HPDE6-E6E7 (cell line): ENCODE data around the gene ERG.
A peak's percentile ranks its signal among the peaks of the same experiment; 100 is the strongest.

ENCODE experiments used
- DNase-seq: peaks from one replicate; pipeline ENCODE4 v3.0.0; 2011; ENCODE audit warnings: missing footprints; ENCODE audit errors: extremely low spot score

Gene ERG

GRCh38 chr21:38389896-38390295 lies 108.4 kb downstream of the ERG start:
- DNase-seq: no peak

- DNase-seq: no peak
Observed at GRCh38 chr21:38389354-38389676, 109.0 kb downstream of the ERG start.

GRCh38 chr21:38388647-38389353 lies 109.5 kb downstream of the ERG start:
- no peak for DNase-seq

- DNase-seq: no peak
Observed at GRCh38 chr21:38388203-38388602, 110.1 kb downstream of the ERG start.

- no peak for DNase-seq
Observed at GRCh38 chr21:38386967-38387366, 111.3 kb downstream of the ERG start.

GRCh38 chr21:38385427-38386175 lies 112.7 kb downstream of the ERG start:
- DNase-seq: no peak

GRCh38 chr21:38384675-38385426 lies 113.4 kb downstream of the ERG start:
- no peak for DNase-seq

GRCh38 chr21:38384238-38384560 lies 114.1 kb downstream of the ERG start:
- no peak for DNase-seq

GRCh38 chr21:38383411-38384237 lies 114.7 kb downstream of the ERG start:
- no peak for DNase-seq

GRCh38 chr21:38380481-38381137 lies 117.7 kb downstream of the ERG start:
- peak; percentile 31 for DNase-seq

- DNase-seq: no peak
Observed at GRCh38 chr21:38379147-38379546, 119.1 kb downstream of the ERG start.

- DNase-seq: no peak
Observed at GRCh38 chr21:38377165-38378088, 120.8 kb downstream of the ERG start.

- no peak for DNase-seq
Observed at GRCh38 chr21:38376693-38377092, 121.6 kb downstream of the ERG start.

- no peak for DNase-seq
Observed at GRCh38 chr21:38376235-38376634, 122.0 kb downstream of the ERG start.

- DNase-seq: no peak
Observed at GRCh38 chr21:38367646-38368045, 130.6 kb downstream of the ERG start.

GRCh38 chr21:38365521-38365920 lies 132.8 kb downstream of the ERG start:
- DNase-seq: no peak

- DNase-seq: no peak
Observed at GRCh38 chr21:38363693-38364092, 134.6 kb downstream of the ERG start.

- DNase-seq: no peak
Observed at GRCh38 chr21:38361324-38361723, 137.0 kb downstream of the ERG start.

GRCh38 chr21:38359835-38360234 lies 138.4 kb downstream of the ERG start:
- no peak for DNase-seq

GRCh38 chr21:38359090-38359489 lies 139.2 kb downstream of the ERG start:
- no peak for DNase-seq
